Embryonic facial prominence (tissue), 1 donor: ENCODE measurements around the gene POTEM.
"Not testable (repeated sequence)": the region's sequence is repeated elsewhere in the genome, so short reads cannot be mapped to it uniquely, and the experiment has no call there.

Experiments used
- DNase-seq: peaks from one replicate; pipeline ENCODE4 v3.0.0-alpha.2; 2016; ENCODE audit errors: extremely low spot score

Gene POTEM

DNA sequence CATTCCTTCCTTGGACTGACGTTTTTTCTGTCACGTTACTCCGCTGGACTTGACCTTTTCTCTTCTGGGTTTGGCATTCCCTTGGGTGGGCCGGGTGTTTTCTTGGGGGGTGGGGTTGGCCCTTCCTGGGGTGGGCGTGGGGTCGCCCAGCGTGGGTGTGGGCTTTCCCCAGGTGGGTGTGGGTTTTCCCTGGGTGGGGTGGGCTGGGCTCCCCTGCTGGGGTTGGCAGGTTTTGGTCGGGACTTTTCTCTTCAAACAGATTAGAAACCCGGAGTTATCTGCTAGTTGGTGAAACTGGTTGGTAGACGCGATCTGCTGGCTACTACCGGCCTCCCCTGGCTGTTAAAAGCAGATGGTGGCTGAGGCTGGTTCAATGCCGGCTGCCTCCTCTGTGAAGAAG lies at the start of gene POTEM:
TSS of gene POTEM (plus strand) at position 301 of the 400 bp plus-strand sequence. CDS start at position 353, 52 bp downstream.
- DNase-seq = not testable (repeated sequence)

DNA sequence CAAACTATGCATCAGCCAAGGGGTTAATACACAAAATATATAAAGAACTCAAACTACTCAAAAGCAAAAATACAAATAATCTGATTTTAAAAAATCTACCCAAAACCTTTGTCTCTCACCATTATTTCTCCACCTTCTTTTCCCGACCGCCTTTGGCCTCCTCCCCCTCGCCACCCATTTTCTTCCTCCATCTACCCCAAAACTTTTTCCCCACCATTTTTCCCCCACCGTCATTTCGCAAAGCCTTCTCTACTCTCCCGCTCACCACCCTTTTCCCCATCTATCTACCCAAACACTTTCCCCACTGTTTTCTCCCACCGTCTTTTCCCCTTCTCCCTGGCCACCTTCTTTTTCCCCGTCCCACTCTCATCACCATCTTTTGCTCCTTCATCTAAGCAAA lies 48.9 kb upstream of the POTEM start:
- not testable (repeated sequence) for DNase-seq

DNA sequence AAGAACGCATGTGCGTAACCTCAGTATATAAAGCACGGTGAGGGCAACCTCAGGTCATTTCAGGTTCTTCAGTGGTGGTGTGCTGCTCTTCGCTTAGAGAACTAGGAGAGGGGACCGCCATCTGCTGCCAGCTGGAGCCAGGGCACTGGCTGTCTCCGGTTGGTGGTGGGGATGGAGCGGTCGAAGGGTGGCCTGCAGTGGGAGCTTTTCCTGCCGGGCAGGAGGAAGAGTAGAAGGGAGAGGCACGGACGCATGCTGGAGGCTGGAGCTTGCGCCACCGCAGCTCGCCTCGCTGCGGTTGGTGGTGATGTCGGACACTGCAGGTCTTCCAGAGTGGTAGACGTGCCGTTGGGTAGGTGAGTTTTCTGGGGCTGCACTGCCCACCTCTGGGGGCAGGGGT lies 47.2 kb upstream of the POTEM start:
- not testable (repeated sequence) for DNase-seq

DNA sequence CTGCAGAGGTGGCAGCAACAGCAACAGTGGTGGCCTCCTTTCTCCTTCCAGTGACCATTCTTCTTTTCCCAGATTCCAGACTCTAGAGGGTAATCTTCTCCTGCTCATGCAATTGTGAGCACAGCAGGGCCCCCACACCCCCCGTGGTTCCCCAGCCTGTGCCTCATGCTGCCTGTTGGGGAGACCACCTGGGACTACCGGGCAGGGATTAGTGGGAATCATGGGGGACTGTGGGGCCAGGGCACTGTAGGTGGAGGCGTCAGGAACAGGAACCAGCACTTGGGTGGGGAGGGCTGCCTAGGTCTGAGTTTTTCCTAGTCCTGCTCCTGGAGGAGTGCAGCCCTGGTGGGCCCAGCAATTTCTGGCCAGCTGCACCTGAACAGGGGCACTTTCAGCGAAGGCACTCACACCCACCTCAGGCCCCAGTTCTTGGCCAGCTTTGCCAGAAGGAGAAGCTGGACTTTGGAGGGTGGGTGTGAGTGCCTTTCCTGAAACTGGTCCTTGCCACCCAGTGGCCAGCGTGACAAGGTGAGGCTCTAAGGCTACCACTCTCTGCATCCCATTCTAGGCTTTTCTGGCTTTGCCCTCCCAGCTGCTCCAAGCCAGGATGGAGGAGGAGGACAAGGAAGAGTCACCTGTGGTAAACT lies 46.1 kb upstream of the POTEM start:
- DNase-seq = not testable (repeated sequence)

DNA sequence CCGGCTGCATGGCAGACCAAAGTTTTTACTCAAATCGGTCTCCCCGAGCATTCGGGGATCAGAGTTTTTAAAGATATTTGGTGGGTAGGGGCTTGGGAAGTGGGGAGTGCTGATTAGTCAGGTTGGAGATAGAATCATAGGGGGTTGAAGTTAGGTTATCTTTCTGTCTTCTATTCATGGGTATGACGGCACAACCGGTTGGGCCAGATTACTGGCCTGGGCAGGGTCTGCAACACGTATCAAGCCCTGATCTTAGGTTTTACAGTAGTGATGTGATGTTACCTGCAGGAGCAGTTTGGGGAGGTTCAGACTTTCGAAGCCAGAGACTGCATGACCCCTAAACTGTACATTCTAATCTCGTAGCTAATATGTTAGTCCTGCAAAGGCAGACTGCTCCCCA lies 30.4 kb upstream of the POTEM start:
- DNase-seq = not testable (repeated sequence)

DNA sequence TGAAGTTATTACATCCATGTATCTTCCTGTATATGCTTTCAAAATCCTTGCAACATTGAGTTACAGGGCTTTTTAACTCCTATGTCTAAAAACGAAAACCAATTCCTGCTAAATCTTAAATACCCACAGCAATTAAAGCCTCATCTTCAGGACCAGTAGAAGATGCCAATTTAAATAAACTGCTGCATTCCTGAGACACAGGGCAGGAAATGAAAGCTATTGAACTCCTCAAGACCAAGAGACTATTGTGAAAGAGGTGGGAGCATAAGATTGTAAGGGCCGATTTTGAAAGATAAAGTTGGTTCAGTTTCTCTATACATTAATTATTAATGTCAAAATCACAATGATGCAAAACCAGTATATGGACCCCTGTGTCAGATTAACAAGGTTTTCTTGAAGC lies 28.5 kb upstream of the POTEM start:
- DNase-seq = not testable (repeated sequence)

DNA sequence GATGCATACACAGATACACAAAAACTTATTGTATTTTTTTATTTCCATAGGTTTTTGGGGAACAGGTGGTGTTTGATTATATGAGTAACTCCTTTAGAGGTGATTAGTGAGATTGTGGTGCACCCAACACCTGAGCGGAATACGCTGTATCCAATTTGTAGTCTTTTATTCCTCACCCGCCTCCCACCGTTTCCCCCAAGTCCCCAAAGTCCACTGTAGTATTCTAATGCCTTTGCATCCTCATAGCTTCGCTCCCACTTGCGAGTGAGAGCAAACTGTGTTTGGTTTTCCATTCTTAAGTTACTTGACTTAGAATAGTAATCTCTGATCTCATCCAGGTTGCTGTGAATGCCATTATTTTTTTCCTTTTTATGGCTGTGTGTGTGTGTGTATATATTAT lies 17.3 kb upstream of the POTEM start:
- not testable (repeated sequence) for DNase-seq

DNA sequence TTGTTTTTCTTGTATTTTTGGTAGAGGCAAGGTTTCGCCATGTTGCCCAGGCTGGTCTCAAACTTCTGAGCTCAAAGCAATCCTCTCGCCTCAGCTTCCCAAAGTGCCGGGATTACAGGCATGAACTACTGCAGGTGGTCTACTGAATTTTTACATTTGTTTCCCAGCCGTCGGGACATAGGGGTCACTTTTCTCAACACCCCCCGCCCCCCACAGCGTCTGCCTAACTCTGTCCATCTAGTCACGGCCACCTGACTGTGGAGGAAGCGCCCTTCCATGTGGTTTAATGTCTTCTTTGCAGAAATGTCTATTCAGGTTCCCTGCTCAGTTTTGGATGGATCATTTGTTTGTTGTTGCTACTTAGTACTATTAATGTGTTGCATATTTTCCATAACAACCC lies 14.1 kb upstream of the POTEM start:
- DNase-seq = not testable (repeated sequence)

DNA sequence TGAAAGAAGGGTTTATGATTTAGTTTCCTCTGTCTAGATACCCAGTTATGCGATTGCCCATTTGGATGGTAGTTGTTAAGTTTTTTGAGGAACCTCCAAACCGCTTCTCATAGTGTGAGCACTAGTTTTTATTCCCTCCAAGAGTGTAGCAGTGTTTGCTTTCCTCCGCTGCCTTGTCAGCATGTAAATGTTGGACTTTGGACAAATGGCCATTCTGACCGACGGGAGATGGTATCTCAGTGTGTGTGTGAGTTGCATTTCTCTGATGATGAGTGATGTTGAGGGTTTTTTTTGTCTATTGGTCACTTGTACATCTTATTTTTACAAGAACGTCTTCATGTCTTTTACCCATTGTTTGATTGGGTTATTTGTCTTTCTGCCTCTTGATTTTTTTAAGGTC lies 11.4 kb upstream of the POTEM start:
- DNase-seq = not testable (repeated sequence)

DNA sequence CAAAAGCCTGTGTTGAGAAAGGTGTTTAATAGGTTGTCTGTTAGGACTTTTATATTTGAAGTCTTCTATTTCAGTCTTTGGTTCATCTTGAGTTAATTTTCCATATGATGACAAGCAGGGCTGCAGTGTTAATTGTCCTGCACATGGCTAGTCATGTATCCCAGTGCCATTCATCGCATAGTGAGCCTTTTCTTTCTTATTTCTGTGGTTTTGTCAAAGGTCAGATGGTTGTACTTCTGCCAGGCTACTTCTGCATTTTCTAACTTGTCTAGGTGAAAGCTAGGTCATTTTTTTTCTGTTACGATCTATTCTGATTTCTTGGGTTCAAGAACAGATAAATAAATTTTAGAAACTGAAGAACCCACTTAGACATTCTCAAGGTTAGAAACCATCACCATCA lies 5.7 kb upstream of the POTEM start:
- DNase-seq = not testable (repeated sequence)

DNA sequence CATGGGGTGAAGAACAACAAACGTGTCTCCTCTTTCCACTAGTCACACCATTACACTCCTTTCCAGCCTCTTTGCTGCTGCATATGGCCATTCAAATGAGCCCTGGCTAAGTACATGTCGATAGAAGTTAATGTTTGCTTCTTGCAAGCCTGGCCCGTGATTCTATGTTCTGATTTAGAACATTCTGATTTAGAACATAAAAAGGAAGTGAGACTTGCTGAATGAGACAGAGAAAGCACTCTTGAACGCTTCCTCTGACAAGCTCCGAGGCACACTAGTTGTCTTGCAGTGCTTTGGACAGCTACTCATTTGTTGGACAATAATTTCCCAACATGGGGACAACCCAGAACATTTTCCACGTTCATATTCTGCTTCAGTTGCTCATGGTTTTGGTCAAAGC lies 5.1 kb upstream of the POTEM start:
- DNase-seq = not testable (repeated sequence)

DNA sequence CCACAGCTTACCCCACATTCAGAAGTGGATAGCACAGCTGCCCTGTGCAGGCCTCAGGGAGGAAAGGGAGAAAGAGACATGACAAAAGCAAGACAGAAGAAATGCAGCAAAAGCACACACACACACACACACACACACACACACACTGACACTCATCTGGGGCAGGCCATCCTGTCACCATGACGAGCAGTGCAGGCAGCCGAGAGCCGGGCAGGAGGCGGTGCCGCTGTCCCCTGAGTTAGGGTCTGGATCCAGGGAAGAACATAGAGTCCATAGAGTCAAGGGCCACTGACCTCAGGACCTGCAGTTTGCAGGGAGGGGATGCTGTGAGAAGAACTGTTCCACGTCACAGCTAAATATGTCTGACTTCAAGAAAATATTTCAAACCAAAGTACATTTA lies 4.0 kb upstream of the POTEM start:
- not testable (repeated sequence) for DNase-seq

DNA sequence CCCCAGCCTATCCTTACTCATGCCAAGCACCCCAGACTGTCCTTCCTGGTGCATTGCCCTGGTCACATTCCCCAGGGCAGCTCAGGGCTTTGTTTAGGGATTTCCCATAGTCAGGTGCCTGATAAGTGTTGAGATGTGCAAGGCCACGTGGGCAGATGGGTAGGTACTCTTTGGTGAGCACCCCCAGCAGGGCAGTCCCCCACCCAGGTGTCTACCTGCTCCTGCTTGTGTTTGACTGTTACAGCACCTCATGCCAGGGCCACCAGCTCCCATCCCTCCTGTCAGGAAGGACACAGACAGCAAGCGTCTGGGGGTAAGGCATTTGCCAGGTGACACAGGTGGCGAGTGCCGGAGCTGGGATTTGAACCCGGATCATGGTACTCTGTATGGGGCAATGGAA lies 2.4 kb upstream of the POTEM start:
- not testable (repeated sequence) for DNase-seq

DNA sequence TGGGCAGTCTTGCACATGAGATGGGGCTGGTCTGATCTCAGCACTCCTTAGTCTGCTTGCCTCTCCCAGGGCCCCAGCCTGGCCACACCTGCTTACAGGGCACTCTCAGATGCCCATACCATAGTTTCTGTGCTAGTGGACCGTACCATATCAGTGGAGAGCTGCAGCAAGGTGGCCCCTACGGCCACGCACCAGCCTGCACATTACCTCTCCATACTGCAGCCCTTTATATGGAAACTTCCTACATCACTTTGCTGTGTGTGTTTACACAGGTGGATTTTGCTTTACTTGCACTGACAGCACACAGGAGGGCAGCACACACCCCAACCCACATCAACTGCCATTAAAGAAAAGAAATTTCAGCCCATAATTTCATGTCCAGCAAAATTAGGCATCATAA lies 35.3 kb downstream of the POTEM start:
- not testable (repeated sequence) for DNase-seq

DNA sequence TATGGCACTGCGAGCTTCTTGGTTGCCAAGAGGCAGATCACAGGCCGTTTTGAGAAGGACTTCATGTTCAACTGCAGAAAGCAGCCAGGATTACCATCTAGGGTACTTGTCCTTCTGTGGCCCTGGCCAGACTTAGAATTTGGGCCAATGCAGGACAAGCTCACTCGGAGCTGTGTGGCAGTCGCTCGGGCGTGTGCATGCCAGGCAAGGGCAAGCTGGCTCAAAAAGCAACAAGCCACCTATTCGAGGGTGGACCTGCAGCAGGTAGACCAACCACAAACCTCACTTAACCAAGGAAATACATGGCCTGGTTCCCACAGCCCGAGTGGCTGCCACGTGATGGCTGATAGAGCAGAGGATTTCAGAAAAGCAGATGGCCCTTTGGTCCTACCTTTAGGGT lies 39.3 kb downstream of the POTEM start:
- not testable (repeated sequence) for DNase-seq

DNA sequence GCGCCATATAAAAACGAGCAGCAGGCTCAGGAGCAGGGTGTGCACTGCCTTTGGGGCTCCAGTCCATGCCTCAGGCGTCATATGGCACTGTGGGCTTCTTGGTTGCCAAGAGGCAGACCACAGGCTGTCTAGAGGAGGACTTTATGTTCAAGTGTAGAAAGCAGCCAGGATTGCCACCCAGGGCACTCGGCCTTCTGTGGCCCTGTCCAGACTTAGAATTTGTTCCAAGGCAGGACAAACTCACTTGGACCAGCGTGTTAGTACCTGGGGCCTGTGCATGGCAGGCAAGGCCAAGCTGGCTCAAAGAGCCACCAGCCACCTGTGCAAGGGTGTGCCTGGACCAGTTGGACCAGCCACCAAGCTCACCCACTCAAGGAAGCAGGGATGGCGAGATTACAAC lies 40.4 kb downstream of the POTEM start:
- not testable (repeated sequence) for DNase-seq

DNA sequence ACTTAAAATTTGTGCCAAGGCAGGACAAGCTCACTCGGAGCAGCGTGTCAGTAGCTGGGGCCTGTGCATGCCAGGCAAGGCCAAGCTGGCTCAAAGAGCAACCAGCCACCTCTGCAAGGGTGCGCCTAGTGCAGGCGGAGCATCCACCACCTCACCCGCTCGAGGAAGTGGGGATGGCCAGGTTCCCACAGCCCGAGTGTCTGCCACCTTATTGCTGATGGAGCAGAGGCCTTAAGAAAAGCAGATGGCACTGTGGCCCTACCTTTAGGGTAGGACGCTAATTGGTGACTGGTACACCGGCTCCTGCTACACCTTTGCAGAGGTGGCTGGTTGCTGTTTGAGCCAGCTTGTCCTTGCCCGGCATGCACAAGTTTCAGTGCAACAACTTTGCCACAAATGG lies 43.8 kb downstream of the POTEM start:
- DNase-seq = not testable (repeated sequence)

DNA sequence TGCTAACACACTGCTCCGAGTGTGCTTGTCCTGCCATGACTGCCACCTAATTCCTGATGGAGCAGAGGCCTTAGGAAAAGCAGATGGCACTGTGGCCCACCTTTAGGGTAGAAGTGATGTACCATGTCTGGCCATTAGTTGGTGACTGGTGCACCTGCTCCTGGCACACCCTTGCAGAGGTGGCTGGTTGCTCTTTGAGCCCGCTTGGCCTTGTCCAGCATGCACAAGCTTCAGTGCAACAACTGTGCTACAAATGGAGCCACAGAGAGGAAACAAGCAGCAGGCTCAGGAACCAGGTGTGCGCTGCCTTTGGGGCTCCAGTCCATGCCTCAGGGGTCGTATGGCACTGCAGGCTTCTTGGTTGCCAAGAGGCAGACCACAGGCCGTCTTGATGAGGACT lies 44.5 kb downstream of the POTEM start:
- DNase-seq = not testable (repeated sequence)

DNA sequence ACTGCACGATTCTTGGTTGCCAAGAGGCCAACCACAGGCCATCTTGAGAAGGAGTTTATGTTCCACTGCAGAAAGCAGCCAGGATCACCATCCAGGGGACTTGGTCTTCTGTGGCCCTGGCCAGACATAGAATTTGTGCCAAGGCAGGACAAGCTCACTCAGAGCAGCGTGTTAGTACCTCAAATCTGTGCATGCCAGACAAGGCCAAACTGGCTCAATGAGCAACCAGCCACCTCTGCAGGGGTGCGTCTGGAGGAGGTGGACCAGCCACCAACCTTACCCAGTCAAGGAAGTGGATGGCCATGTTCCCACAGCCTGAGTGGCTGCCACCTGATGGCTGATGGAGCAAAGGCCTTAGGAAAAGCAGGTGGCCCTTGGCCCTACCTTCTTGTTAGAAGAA lies 48.0 kb downstream of the POTEM start:
- not testable (repeated sequence) for DNase-seq

DNA sequence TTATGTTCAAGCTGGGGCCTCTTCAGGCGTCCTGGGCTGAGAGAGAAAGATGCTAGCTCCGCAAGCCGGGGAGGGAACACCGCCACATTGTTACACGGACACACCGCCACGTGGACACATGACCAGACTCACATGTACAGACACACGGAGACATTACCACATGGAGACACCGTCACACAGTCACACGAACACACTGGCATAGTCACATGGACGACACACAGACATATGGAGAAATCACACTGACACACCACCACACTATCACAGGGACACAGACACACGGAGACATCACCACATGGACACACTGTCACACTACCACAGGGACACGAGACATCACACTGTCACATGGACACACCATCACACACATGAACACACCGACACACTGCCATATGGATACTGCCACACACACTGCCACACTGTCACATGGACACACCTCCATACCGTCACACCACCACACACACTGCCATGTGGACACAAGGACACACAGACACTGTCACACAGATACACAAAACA lies 57.9 kb downstream of the POTEM start:
- not testable (repeated sequence) for DNase-seq

DNA sequence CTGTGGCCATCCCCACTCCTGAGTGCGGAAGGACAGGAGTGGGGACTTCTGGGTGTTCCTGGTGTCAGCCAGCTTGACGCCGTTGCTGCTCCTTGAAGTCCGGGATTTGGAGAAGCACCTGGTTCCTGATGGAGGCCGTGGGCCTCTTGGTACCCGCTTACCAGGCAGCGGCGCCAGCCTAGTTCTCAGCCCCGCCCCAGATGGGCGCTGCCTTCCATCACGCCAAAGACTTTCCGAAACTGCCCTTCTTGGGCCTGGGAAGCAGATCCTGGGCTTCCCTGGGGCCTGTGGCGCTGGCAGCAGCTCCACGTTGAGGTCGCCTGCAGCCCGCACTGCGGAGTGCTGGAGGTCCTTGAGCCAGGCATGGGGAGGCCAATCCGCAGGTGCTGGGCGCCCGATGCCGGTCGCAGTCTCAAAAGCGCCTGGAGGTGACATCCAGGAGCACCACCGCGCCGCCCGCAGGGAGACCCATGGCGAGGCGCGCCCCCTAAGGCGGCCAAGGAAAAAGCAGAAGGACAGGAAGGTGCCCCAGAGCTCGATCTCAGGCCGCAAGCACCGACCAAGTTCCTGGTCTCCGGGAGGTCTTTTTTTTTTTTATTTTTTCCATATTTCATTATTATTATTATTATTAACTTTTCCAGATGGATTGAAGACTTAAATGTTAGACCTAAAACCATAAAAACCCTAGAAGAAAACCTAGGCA lies 59.6 kb downstream of the POTEM start:
- not testable (repeated sequence) for DNase-seq

DNA sequence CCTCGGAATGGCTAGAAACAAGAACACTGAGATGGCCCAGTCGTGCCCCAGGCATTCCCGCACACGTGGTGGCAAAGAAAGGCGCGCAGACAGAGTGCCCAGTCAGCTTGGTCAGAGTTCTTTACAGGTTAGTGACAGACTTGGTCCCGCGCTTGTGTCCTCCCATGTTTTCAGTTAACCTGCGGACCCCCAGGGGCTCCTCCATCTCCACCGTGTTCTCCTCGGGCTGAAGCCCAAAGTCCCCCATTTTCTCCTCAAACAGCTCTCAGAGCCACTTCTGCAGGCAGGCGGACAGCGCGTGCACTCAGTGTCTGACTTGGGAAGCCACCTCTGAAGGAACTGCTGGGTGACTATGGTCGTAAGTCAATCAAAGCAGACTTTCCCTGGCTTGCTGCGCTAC lies 60.7 kb downstream of the POTEM start:
- DNase-seq = not testable (repeated sequence)

DNA sequence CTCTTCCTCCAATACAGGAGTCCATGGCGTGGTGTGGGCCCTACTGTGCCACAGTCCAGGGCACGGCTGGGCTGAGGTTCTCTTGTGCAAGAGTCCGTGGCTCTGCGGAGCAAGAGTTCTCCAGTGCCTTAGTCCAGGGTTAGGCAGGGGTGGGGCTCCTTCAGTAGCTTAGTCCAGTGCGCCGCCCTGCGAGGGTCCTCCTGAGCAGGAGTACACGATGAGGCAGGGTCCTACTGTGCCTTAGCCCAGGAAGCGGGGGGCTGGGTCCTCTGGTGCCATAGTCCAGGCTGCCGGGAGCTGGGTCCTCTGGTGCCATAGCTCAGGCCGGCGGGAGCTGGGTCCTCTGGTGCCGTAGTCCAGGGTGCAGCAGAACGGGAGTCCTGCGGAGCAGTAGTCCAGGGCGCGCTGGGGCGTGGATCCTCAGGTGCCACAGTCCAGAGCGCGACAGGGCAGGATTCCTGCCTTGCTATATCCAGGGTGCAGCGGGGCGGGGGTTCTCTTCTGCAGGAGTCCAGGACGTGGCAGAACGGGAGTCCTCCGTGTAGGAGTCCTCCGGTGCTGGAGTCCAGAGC lies 69.7 kb downstream of the POTEM start:
- not testable (repeated sequence) for DNase-seq
